A172 (cell line): Measurements from ENCODE around the gene SGSM1. TPM values are rescaled to one million over a fixed set of nuclear protein-coding genes. Genes with fewer than 3 reads are reported as not detected.
"Not testable (repeated sequence)": the region's sequence is repeated elsewhere in the genome, so short reads cannot be mapped to it uniquely, and the experiment has no call there.

Experiments used
- DNase-seq: peaks from one replicate; pipeline ENCODE4 v3.0.0-alpha.2; 2015; ENCODE audit warnings: low spot score
- total RNA-seq: library from RNA; depleted of rRNA; stranded (reverse); fragments of >200 nt; shearing (Covaris generic); gene quantifications from 2 replicates; pipeline ENCODE4 v1.2.3, GENCODE V29; 2014

SGSM1 gene
- total RNA-seq, 1 experiment from 2014 or later = not detected

- no peak for DNase-seq
Observed at GRCh38 chr22:24893341-24894070, 87.5 kb downstream of the SGSM1 start.

- peak; percentile 91 for DNase-seq
Observed at GRCh38 chr22:24894220-24894975, 88.4 kb downstream of the SGSM1 start.

GRCh38 chr22:24894998-24895397, 89.0 kb downstream of the SGSM1 start:
- peak; percentile 62 for DNase-seq

- DNase-seq = no peak
Observed at GRCh38 chr22:24901448-24901847, 95.4 kb downstream of the SGSM1 start.

- DNase-seq = no peak
Observed at GRCh38 chr22:24905909-24906308, 99.9 kb downstream of the SGSM1 start.

GRCh38 chr22:24907101-24907500, 101.1 kb downstream of the SGSM1 start:
- not testable (repeated sequence) for DNase-seq

GRCh38 chr22:24920029-24920428, 114.0 kb downstream of the SGSM1 start:
- DNase-seq = no peak

- no peak for DNase-seq
Observed at GRCh38 chr22:24925586-24926427, 119.8 kb downstream of the SGSM1 start.

- DNase-seq = no peak
Observed at GRCh38 chr22:24926428-24926725, 120.4 kb downstream of the SGSM1 start.

GRCh38 chr22:24926849-24927579, 121.0 kb downstream of the SGSM1 start:
- DNase-seq = peak; percentile 30

GRCh38 chr22:24928322-24928721, 122.3 kb downstream of the SGSM1 start:
- no peak for DNase-seq

- no peak for DNase-seq
Observed at GRCh38 chr22:24930678-24931077, 124.7 kb downstream of the SGSM1 start.

GRCh38 chr22:24935771-24936483, 129.9 kb downstream of the SGSM1 start:
- no peak for DNase-seq

GRCh38 chr22:24937114-24937513, 131.1 kb downstream of the SGSM1 start:
- DNase-seq = no peak

- peak; percentile 16 for DNase-seq
Observed at GRCh38 chr22:24938741-24939341, 132.8 kb downstream of the SGSM1 start.

GRCh38 chr22:24942301-24942700, 136.3 kb downstream of the SGSM1 start:
- DNase-seq = no peak

GRCh38 chr22:24944217-24944937, 138.4 kb downstream of the SGSM1 start:
- DNase-seq = no peak

GRCh38 chr22:24945430-24945829, 139.4 kb downstream of the SGSM1 start:
- DNase-seq = no peak

- DNase-seq = no peak
Observed at GRCh38 chr22:24947383-24947782, 141.4 kb downstream of the SGSM1 start.

GRCh38 chr22:24947881-24948280, 141.9 kb downstream of the SGSM1 start:
- DNase-seq = no peak
